ENCODE measurements around the gene ATG2A. TPM values are rescaled to one million over a fixed set of nuclear protein-coding genes. Genes with fewer than 3 reads are reported as not detected.

ATG2A gene
- total and polyA plus RNA-seq, 5 experiments from 2014 or later: 3.4 to 41.4 (median 4.2) TPM

DNA sequence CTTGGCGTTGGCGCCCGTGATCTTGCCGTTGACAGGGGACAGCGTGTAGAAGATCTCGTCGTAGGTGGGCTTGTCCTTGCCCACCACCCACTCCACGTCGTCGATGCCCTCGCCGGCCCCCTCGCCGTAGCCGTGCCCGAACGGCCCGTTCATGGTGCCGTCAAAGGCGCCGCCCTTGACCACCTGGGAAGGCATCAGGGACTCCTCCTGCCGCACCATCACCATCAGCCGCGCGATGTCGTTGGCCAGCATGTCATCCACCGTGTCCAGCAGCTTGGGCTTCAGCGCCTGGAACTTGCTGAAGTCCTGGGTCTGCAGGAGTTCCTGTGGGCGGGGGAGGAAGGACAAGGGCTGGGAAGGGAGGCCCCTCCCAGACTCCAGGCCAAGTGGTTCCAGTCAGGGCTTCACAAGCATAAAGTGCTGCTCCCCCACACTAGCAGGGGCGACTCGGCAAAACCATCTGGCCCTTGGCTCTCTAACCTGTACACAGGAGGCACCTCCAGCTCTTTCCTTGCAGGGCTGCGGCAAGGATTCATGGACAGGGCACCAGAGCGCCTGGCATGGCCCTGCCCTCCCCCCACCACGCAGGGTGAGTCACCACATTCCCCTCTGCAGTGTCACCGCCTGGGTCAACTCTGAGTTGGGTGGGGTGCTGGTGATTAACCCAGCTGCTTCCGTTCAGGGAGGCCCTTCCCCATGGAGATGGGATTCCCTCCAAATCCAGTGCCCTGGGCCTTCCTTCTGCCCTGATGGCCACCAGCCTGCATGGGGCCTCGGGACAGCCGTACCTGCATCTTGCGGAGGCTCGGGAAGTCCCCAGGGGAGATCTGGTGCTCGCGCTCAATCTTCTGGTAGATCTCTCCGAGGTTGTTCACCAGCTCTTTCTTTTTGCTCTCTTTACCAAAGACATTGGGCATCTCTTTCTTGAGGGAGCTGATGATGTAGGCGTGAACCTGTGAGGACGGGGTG, 62.2 kb downstream of the ATG2A start:
- H3K27me3 Mint-ChIP-seq: no peaks in the 10 kb centered on the region
- peaks cover 0 to 46% (median 6%) of the 10 kb centered on the region in 3 donors for H3K36me3 Mint-ChIP-seq
- H3K9me3 Mint-ChIP-seq: no peaks in the 10 kb centered on the region
- H3K27ac Mint-ChIP-seq: peak overlapping the region; percentile 86 to 96 (median 94)
- ATAC-seq: no peak
- POLR2A ChIA-PET: interaction anchor here (1.2 to 45.7 kb wide), 9 partner anchors 2 to 263 kb away, joined by 3 to 2449 read pairs (median 7); partner anchors contain the start of genes CDC42BPG, EHD1, MAP4K2 and PPP2R5B
- no peak for DNase-seq
- peak overlapping the region; percentile 44 to 88 (median 79) for H3K4me3 Mint-ChIP-seq
- H3K4me1 Mint-ChIP-seq: peaks cover 41 to 95% (median 83%) of the 10 kb centered on the region in 4 donors

DNA sequence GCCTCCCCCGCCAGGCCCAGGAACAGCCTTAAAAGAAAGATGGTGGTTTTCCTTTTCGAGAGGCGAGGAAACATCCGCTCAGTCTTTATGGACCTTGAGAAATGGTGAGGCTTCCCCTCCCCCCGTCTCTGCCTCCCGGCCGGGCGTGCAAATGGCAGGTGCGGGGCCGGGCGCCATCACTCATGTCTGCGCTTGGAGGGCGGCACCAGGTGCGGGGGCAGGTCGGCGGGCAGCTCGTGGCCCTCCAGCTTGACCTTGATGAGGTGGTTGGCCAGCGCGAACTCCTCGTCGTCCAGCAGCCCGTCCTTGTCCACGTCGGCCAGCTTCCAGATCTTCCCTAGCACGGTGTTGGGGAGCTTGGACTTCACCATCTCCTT, 62.9 kb downstream of the ATG2A start:
- ATAC-seq: no peak
- no peaks in the 10 kb centered on the region for H3K27me3 Mint-ChIP-seq
- POLR2A ChIA-PET: interaction anchor here (1.2 to 29.4 kb wide), 8 partner anchors 24 to 263 kb away, joined by 3 to 2449 read pairs (median 6); partner anchors contain the start of genes ARL2, EHD1, MAP4K2 and PPP2R5B
- no peaks in the 10 kb centered on the region for H3K9me3 Mint-ChIP-seq
- peak overlapping the region; percentile 89 to 96 (median 94) for H3K27ac Mint-ChIP-seq
- H3K36me3 Mint-ChIP-seq: peaks cover 0 to 43% (median 6%) of the 10 kb centered on the region in 3 donors
- H3K4me1 Mint-ChIP-seq: peaks cover 42 to 95% (median 83%) of the 10 kb centered on the region in 4 donors
- peak overlapping the region in 8 of 10 donors; percentile 14 to 85 (median 80) for H3K4me3 Mint-ChIP-seq
- DNase-seq: no peak

DNA sequence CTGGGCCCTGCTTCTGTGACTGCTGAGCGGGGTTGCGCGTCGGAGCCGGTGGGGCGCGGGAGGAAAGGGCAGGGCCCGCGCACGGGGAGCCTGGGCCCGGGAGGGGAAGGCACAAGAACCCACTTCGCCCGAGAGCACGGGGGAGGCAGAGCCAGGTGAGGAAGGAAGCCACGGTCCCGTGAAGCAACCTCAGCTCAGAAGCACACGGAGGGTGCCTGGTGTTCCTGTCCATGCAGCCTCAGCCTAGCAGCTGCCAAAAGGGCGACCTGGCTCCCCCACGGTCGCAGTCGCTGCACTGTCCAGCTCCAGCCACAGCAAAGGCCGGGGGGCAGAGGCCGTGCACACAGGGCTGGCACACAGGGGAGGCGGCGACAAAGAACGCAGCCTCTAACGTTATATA, 63.3 kb downstream of the ATG2A start:
- ATAC-seq: peak; percentile 45 to 46
- Mint-ChIP-seq H3K36me3 (peaks cover 0 to 39% (median 6%) of the 10 kb centered on the region in 3 donors), H3K9me3 (no peaks in the 10 kb centered on the region), H3K4me1 (peaks cover 42 to 95% (median 83%) of the 10 kb centered on the region in 4 donors), H3K4me3 (peak overlapping the region; percentile 57 to 84 (median 79)), H3K27me3 (no peaks in the 10 kb centered on the region), H3K27ac (peak overlapping the region; percentile 90 to 96 (median 94))
- POLR2A ChIA-PET: interaction anchor here (0.8 to 29.4 kb wide), 10 partner anchors 24 to 264 kb away, joined by 3 to 2449 read pairs (median 4); partner anchors contain the start of genes ARL2, EHD1, MAP4K2 and MEN1
- peak in 7 of 10 donors; percentile 38 to 77 (median 46) for DNase-seq

DNA sequence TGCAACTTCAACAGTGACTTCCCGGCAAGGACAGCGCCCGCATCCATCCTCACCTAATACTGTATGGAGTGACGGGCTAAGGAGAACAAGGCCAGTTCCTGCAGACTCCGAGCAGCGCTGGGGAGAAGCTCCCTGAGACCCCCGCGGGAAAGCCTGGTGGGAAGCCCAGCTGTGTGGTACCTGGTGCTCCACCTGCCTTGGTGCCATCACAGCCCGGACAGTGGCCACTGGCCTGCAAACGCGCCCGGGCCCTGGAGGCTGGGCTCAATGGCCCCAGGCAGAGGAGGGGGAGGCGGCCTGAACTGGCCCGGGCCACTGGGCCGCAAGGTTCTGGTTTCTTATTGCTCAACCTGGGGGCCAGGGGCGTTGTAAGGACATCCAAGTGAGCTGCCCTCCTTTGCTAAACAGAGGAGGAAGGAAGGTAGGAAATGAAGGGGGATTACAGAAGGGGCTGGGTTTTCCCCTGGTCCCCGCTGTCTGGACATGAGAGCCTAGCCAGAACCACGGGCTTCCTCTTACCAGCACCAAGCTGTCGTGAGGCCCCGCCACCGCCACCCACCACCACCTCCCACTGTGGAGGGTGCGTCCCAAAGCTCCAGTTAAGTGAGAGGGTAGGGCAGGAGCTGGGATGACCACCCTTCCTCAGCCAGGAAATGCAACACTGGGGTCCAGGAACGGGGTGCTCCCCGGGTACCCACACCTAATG, 64.1 kb downstream of the ATG2A start:
- ATAC-seq: no peak
- Mint-ChIP-seq H3K4me1 (peaks cover 46 to 95% (median 85%) of the 10 kb centered on the region in 4 donors), H3K9me3 (no peaks in the 10 kb centered on the region), H3K4me3 (peak overlapping the region; percentile 57 to 84 (median 79)), H3K36me3 (peaks cover 0 to 38% (median 6%) of the 10 kb centered on the region in 3 donors), H3K27ac (peak overlapping the region; percentile 91 to 96 (median 94)), H3K27me3 (no peaks in the 10 kb centered on the region)
- POLR2A ChIA-PET: interaction anchor here (0.6 to 29.4 kb wide), 11 partner anchors 25 to 1754 kb away, joined by 3 to 2449 read pairs (median 5); partner anchors contain the start of genes ARL2, EHD1, MEN1 and PPP2R5B
- DNase-seq: peak in 1 of 10 donors; percentile 40

DNA sequence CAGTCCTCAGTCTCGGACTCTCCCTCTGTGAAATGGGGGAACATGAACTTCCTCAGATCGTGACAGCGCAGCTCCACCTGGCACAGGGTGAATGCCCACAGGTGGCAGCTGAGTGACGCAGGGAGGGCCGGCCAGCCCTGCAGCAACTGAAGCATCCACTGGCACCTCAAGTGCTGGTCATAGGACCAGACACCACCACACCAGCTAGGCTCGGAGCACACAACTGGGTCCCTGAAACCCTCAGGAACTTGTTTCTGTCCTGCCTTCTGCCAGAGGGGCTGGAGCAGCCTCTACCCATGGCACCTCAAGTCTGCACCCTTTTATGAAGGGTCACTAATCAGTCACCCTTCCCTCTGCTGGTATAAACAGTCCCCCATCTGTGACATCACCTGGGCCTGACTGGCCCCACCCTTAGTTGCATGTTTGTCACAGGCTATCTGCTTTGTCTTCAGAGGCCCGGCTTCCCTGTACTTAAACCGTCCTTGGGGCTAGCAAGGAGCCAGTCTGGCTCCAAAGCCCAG, 65.1 kb downstream of the ATG2A start:
- peak in 1 of 2 donors; percentile 2 for ATAC-seq
- Mint-ChIP-seq H3K4me3 (peak overlapping the region; percentile 24 to 80 (median 72)), H3K27me3 (no peaks in the 10 kb centered on the region), H3K9me3 (no peaks in the 10 kb centered on the region), H3K27ac (peak overlapping the region; percentile 90 to 96 (median 94)), H3K4me1 (peaks cover 46 to 98% (median 90%) of the 10 kb centered on the region in 4 donors), H3K36me3 (peaks cover 0 to 33% (median 6%) of the 10 kb centered on the region in 3 donors)
- POLR2A ChIA-PET: interaction anchor here (1.1 to 29.4 kb wide), 7 partner anchors 26 to 265 kb away, joined by 3 to 2449 read pairs (median 4); partner anchors contain the start of genes EHD1, RASGRP2, SF1 and ZNHIT2
- DNase-seq: no peak

DNA sequence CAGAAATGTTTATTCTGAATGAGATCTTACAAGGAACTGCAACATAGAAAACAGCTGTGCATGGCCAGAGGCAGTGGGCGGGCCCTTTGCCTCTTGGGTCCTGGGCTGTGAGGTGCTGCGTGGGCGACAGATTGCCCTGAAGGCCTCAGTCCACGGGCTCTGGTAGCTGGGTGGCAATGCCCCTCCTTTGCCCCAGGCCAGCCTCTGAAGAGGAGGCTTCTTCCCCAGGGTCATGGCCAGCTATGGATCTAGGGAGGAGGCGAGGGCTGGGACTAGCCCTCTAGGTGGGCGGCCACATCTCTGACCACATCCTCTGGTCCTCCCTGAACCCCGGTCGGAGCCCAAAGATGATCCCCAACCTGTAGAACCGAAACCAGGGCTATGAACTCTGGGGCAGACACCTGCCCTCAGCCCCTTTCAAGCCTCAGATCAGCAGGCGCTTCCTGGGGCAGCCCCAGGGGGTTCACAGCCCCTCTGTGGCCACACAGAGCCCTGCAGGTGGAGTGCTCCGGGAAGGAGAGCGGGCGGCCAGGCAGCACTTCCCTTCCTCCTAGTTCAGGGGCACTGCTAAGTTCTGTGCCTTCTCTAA, 65.9 kb downstream of the ATG2A start:
- peak in 9 of 10 donors; percentile 49 to 78 (median 58) for DNase-seq
- H3K4me1 Mint-ChIP-seq: peaks cover 46 to 91% (median 84%) of the 10 kb centered on the region in 4 donors
- H3K27ac Mint-ChIP-seq: peak overlapping the region; percentile 90 to 96 (median 94)
- POLR2A ChIA-PET: interaction anchor here (1.1 to 29.4 kb wide), 7 partner anchors 27 to 266 kb away, joined by 3 to 2449 read pairs (median 5); partner anchors contain the start of genes EHD1, RASGRP2, SF1 and ZNHIT2
- no peaks in the 10 kb centered on the region for H3K9me3 Mint-ChIP-seq
- no peaks in the 10 kb centered on the region for H3K27me3 Mint-ChIP-seq
- H3K4me3 Mint-ChIP-seq: peak overlapping the region; percentile 34 to 80 (median 70)
- peak; percentile 51 to 70 for ATAC-seq
- H3K36me3 Mint-ChIP-seq: peaks cover 0 to 27% (median 6%) of the 10 kb centered on the region in 3 donors

DNA sequence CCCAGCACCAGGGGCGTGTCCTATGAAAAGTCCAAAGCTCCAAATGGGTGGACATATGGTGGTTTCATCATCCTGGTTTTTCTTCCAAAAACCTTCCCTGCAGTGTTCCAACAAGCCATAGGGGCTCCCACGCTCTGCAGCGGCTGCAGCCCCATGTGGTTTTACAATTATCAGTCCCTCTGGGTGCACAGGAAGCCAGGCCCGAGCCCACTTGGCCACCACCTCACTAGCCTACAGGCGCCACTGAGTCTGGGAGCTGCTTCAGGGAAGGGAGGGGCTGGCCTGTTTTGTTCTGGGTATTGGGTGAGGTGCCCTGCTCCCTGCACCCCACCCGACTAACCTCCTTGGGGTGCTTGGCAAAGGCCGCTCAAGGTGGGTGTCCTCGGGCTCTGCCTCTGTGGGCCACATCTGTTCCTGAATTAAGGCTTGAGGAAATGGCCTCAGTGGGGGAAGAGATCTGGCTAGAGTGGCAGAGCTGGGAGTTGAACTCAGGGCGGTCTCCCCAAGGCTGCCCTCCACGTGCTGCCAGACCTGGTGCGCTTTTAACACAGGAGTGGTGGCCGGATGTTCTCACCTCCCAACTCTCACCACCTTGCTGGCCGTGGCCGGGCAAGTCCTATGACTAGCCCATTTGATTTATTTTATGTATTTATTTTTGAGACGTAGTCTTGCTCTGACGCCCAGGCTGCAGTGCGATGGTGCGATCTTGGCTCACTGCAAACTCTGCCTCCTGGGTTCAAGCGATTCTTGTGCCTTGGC, 67.2 kb downstream of the ATG2A start:
- H3K4me3 Mint-ChIP-seq: peak overlapping the region in 4 of 10 donors; percentile 15 to 73 (median 31)
- H3K27ac Mint-ChIP-seq: peak overlapping the region in 9 of 10 donors; percentile 74 to 96 (median 86)
- ATAC-seq (no peak), DNase-seq (no peak)
- POLR2A ChIA-PET: interaction anchor here (0.6 to 29.4 kb wide), 7 partner anchors 28 to 635 kb away, joined by 3 to 2449 read pairs (median 4); partner anchors contain the start of genes EHD1, RASGRP2 and SF1
- H3K9me3 Mint-ChIP-seq: no peaks in the 10 kb centered on the region
- H3K4me1 Mint-ChIP-seq: peaks cover 40 to 83% (median 78%) of the 10 kb centered on the region in 4 donors
- H3K36me3 Mint-ChIP-seq: peaks cover 0 to 15% (median 2%) of the 10 kb centered on the region in 3 donors
- H3K27me3 Mint-ChIP-seq: no peaks in the 10 kb centered on the region

DNA sequence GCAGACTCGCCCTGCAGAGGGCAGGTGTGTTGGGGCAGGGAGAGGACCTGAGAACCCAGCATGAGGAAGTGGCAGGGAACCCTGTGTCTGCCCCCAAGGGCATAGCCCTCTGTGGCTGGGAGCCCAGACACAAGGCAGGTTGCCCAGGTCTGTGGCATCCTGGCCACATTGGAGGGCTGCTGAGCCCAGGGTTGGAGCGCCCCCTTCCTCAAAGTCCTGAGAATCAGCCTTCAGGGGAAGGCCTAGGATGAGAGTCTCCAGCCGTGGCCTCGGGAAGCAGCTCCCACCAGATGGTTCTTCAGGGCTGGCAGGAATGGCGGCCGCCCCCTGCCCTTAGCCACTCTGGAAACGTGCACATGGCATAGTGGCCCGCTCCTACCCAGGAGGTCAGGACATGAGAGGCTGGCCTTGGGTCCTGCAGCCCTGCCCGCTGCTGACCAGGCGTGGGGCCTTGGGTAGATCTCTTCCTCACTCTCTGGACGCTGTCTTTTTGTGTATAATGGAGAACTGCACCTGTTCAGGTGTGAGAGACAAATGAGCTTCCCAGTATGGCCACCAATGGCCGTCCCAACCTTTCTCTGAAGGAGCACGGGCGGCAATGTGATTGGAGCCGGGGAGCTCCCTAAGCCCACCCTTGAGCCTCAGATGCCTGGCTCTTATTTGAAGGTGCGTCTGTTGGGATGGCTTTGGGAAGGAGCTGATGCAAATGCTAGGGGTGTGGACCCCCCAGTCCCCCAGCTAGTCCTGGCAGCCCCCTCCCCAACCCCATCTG, 68.0 kb downstream of the ATG2A start:
- ATAC-seq (peak; percentile 4 to 7), DNase-seq (peak in 7 of 10 donors; percentile 37 to 78 (median 51))
- Mint-ChIP-seq H3K27ac (peak overlapping the region; percentile 76 to 96 (median 88)), H3K27me3 (no peaks in the 10 kb centered on the region), H3K4me1 (peaks cover 37 to 76% (median 72%) of the 10 kb centered on the region in 4 donors), H3K4me3 (peak overlapping the region in 9 of 10 donors; percentile 30 to 73 (median 63)), H3K36me3 (peaks cover 0 to 8% (median 0%) of the 10 kb centered on the region in 3 donors), H3K9me3 (no peaks in the 10 kb centered on the region)
- POLR2A ChIA-PET: interaction anchor here (0.6 to 29.4 kb wide), 11 partner anchors 29 to 635 kb away, joined by 3 to 2449 read pairs (median 4); partner anchors contain the start of genes EHD1, FAU, MRPL49 and RASGRP2

DNA sequence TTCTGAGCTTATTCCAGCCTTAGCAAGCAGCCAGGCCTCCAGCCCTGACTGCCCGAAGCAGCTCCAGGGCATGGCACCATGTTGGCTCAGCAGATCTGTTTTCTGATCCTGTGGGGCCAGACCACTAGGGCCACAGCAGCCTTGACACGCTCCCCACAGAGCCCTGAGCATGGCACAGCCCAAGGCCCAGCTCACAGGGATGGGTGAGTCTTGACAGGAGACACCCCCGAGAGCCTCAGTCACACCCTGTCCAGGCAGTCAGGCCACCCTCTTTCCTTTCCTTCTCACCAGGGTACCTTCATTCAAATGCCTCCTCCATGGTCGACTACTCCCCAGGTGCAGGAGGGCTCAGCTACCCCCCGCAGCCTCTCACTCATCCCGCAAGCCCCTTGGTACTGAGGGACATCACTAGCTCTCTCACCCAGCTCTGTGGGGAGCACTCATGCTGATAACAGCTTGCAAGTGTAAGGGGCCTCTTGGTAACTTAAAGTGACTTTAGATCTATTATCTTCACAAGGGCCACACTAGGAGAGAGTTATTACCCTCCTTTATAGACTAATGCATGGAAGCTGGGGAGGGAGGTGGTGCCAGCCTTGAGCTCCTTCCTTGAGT, 68.7 kb downstream of the ATG2A start:
- H3K4me3 Mint-ChIP-seq: peak overlapping the region in 8 of 10 donors; percentile 20 to 64 (median 52)
- H3K27me3 Mint-ChIP-seq: no peaks in the 10 kb centered on the region
- POLR2A ChIA-PET: interaction anchor here (0.8 to 29.4 kb wide), 10 partner anchors 30 to 274 kb away, joined by 3 to 2449 read pairs (median 4); partner anchors contain the start of genes EHD1, FAU, MRPL49 and PPP2R5B
- H3K36me3 Mint-ChIP-seq: peaks cover 0 to 3% (median 0%) of the 10 kb centered on the region in 3 donors
- H3K9me3 Mint-ChIP-seq: no peaks in the 10 kb centered on the region
- ATAC-seq (no peak), DNase-seq (no peak)
- peaks cover 41 to 74% (median 71%) of the 10 kb centered on the region in 4 donors for H3K4me1 Mint-ChIP-seq
- peak overlapping the region; percentile 76 to 94 (median 86) for H3K27ac Mint-ChIP-seq
